ENCODE measurements around the gene ABHD8. TPM values are rescaled to one million over a fixed set of nuclear protein-coding genes. Genes with fewer than 3 reads are reported as not detected.

ABHD8 gene
- total RNA-seq, 1 experiment from 2014 or later = 13.2 TPM

DNA sequence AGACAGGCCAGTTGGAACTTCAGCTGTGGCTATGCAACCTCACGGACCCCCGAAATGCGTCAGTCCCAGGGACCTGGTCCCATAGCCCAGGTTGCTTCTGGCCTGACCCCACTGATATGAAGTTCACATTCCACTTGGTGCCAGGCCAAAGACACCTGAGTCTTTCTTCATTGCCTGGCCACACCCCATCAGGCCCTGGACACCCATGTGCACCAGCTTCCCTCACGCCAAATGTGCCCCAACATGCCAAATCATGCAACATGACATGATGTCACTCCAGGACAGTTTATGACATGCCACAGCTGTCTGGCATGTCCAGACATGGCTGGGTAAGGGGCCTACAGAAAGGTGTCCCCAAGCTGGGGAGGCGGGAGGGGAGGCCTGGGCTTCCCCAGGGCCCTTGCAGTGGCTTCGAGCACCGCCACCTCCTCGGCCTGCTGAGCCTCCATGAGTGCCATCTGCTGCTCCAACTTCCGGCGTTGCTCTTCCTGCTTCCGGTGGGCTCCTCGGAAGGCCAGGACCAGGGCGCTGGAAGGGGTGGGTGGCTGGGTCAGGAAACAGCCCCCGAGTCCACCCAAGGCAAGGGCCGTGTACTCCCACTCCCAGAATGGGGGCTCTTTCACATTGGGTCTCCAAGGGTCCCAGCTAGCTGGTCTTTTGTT, 53.2 kb downstream of the ABHD8 start:
- POLR2A ChIA-PET = no interaction called here

DNA sequence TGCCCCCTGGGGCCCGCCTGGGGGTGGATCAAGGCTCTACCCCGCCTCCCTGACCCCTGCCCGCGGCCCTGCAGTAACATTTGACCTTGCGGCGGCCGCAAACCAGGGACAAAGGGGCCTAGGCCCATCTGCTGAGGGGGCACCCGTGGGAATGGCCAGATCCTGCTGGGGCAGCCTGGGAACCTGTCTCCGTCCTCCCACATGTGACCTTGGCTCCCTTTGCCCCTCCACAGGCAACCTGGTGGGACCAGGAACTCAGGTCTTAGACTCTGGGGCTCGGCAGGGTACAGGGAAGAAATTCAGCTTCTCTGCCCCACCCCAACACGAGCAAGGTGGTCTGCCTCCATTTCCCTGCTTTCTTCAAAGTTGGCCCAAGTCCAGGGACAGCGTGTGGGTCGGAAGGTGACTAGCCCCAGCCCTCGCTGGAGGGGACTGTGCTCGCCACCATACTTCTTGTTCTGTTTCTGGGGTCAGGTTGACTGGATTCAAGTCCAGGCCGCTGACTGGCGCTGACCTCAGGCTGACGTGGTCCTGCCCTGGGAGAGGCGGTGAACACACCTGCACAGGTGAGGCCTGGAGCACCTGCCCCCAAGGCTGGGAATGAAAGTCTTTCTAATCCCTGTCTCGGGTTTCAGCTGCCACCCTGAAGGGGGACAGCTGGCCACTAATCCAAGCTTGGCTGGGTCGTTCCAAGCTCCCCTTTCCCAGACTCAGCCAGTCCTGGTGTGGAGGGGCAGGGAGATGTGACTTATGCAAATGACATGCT, 55.0 kb downstream of the ABHD8 start:
- no peaks in the 10 kb centered on the region for H3K9me3 Mint-ChIP-seq
- ATAC-seq = peak; percentile 65
- H3K4me3 Mint-ChIP-seq = peak overlapping the region; percentile 61
- peak overlapping the region; percentile 99 for H3K27ac Mint-ChIP-seq
- POLR2A ChIA-PET = interaction anchor here (0.5 to 1.6 kb wide), 11 partner anchors 11 to 691 kb away, joined by 3 to 11 read pairs (median 6); partner anchors contain the start of genes ANKLE1, BABAM1, OCEL1 and USE1
- DNase-seq (ENCODE audit: low spot score) = peak; percentile 81
- no peaks in the 10 kb centered on the region for H3K27me3 Mint-ChIP-seq (ENCODE audit: low read depth)
- peaks cover 35% of the 10 kb centered on the region for H3K4me1 Mint-ChIP-seq
- H3K36me3 Mint-ChIP-seq = peaks cover 5% of the 10 kb centered on the region; the same call in 1 of the 2 replicates
- CTCF ChIA-PET = interaction anchor here (0.7 to 3.8 kb wide), 14 partner anchors 12 to 248 kb away, joined by 3 to 38 read pairs (median 4); partner anchors contain the start of genes BABAM1, DDA1, MRPL34 and OCEL1
- TF ChIP-seq NR1H2 (CRISPR knock-in tag; IDR thresholded peaks at IDR 0.05) = no peak
- TF ChIP-seq, protein P1, sequence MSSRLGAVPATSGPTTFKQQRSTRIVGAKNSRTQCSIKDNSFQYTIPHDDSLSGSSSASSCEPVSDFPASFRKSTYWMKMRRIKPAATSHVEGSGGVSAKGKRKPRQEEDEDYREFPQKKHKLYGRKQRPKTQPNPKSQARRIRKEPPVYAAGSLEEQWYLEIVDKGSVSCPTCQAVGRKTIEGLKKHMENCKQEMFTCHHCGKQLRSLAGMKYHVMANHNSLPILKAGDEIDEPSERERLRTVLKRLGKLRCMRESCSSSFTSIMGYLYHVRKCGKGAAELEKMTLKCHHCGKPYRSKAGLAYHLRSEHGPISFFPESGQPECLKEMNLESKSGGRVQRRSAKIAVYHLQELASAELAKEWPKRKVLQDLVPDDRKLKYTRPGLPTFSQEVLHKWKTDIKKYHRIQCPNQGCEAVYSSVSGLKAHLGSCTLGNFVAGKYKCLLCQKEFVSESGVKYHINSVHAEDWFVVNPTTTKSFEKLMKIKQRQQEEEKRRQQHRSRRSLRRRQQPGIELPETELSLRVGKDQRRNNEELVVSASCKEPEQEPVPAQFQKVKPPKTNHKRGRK (CRISPR knock-in tag; IDR thresholded peaks at IDR 0.05; ENCODE audit: borderline replicate concordance) = no peak
- TF ChIP-seq, protein P2, sequence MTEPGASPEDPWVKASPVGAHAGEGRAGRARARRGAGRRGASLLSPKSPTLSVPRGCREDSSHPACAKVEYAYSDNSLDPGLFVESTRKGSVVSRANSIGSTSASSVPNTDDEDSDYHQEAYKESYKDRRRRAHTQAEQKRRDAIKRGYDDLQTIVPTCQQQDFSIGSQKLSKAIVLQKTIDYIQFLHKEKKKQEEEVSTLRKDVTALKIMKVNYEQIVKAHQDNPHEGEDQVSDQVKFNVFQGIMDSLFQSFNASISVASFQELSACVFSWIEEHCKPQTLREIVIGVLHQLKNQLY (CRISPR knock-in tag; IDR thresholded peaks at IDR 0.05) = no peak
- no peak for TF ChIP-seq ESRRA (CRISPR knock-in tag; IDR thresholded peaks at IDR 0.05; ENCODE audit: borderline replicate concordance)
- no peak for TF ChIP-seq NFATC4 (CRISPR knock-in tag; IDR thresholded peaks at IDR 0.05)
- no peak for TF ChIP-seq TEAD4 (CRISPR knock-in tag; IDR thresholded peaks at IDR 0.05)
- TF ChIP-seq TEAD1 (CRISPR knock-in tag; IDR thresholded peaks at IDR 0.05) = 0 out of 2 replicates have a peak, but pooled peaks have one; percentile 6
- no peak for TF ChIP-seq FOXP1 (CRISPR knock-in tag; IDR thresholded peaks at IDR 0.05; ENCODE audit: borderline replicate concordance)
- TF ChIP-seq, protein P3, sequence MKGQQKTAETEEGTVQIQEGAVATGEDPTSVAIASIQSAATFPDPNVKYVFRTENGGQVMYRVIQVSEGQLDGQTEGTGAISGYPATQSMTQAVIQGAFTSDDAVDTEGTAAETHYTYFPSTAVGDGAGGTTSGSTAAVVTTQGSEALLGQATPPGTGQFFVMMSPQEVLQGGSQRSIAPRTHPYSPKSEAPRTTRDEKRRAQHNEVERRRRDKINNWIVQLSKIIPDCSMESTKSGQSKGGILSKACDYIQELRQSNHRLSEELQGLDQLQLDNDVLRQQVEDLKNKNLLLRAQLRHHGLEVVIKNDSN (CRISPR knock-in tag; IDR thresholded peaks at IDR 0.05) = peak; percentile 52; the same call in 1 of the 2 replicates
- TF ChIP-seq TCF7 (CRISPR knock-in tag; IDR thresholded peaks at IDR 0.05; ENCODE audit: low read depth) = no peak
- TF ChIP-seq, protein P4, sequence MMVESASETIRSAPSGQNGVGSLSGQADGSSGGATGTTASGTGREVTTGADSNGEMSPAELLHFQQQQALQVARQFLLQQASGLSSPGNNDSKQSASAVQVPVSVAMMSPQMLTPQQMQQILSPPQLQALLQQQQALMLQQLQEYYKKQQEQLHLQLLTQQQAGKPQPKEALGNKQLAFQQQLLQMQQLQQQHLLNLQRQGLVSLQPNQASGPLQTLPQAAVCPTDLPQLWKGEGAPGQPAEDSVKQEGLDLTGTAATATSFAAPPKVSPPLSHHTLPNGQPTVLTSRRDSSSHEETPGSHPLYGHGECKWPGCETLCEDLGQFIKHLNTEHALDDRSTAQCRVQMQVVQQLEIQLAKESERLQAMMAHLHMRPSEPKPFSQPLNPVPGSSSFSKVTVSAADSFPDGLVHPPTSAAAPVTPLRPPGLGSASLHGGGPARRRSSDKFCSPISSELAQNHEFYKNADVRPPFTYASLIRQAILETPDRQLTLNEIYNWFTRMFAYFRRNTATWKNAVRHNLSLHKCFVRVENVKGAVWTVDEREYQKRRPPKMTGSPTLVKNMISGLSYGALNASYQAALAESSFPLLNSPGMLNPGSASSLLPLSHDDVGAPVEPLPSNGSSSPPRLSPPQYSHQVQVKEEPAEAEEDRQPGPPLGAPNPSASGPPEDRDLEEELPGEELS (CRISPR knock-in tag; IDR thresholded peaks at IDR 0.05) = no peak
- TF ChIP-seq, protein P5, sequence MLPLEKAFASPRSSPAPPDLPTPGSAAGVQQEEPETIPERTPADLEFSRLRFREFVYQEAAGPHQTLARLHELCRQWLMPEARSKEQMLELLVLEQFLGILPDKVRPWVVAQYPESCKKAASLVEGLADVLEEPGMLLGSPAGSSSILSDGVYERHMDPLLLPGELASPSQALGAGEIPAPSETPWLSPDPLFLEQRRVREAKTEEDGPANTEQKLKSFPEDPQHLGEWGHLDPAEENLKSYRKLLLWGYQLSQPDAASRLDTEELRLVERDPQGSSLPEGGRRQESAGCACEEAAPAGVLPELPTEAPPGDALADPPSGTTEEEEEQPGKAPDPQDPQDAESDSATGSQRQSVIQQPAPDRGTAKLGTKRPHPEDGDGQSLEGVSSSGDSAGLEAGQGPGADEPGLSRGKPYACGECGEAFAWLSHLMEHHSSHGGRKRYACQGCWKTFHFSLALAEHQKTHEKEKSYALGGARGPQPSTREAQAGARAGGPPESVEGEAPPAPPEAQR (CRISPR knock-in tag; IDR thresholded peaks at IDR 0.05) = no peak
- TF ChIP-seq ZNF671 (CRISPR knock-in tag; IDR thresholded peaks at IDR 0.05) = no peak

More for the DNA sequence above, 53.2 kb downstream of the ABHD8 start:
- CTCF ChIA-PET = interaction anchor here (1.0 to 3.8 kb wide), 4 partner anchors 10 to 198 kb away, joined by 3 to 38 read pairs (median 4); partner anchors contain the start of gene OCEL1
- no peak for ATAC-seq
- DNase-seq (ENCODE audit: low spot score) = no peak
- Mint-ChIP-seq H3K36me3 (peaks cover 8% of the 10 kb centered on the region; the same call in 1 of the 2 replicates), H3K4me3 (no peak overlapping the region), H3K27ac (peak overlapping the region; percentile 99), H3K9me3 (no peaks in the 10 kb centered on the region), H3K4me1 (peaks cover 30% of the 10 kb centered on the region), H3K27me3 (ENCODE audit: low read depth) (no peaks in the 10 kb centered on the region)
- TF ChIP-seq, protein P6, sequence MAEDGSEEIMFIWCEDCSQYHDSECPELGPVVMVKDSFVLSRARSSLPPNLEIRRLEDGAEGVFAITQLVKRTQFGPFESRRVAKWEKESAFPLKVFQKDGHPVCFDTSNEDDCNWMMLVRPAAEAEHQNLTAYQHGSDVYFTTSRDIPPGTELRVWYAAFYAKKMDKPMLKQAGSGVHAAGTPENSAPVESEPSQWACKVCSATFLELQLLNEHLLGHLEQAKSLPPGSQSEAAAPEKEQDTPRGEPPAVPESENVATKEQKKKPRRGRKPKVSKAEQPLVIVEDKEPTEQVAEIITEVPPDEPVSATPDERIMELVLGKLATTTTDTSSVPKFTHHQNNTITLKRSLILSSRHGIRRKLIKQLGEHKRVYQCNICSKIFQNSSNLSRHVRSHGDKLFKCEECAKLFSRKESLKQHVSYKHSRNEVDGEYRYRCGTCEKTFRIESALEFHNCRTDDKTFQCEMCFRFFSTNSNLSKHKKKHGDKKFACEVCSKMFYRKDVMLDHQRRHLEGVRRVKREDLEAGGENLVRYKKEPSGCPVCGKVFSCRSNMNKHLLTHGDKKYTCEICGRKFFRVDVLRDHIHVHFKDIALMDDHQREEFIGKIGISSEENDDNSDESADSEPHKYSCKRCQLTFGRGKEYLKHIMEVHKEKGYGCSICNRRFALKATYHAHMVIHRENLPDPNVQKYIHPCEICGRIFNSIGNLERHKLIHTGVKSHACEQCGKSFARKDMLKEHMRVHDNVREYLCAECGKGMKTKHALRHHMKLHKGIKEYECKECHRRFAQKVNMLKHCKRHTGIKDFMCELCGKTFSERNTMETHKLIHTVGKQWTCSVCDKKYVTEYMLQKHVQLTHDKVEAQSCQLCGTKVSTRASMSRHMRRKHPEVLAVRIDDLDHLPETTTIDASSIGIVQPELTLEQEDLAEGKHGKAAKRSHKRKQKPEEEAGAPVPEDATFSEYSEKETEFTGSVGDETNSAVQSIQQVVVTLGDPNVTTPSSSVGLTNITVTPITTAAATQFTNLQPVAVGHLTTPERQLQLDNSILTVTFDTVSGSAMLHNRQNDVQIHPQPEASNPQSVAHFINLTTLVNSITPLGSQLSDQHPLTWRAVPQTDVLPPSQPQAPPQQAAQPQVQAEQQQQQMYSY (CRISPR knock-in tag; IDR thresholded peaks at IDR 0.05) = peak; percentile 56; the same call in 1 of the 2 replicates
- TF ChIP-seq ZNF317 (CRISPR knock-in tag; IDR thresholded peaks at IDR 0.05; ENCODE audit: borderline replicate concordance, low read depth) = no peak

Measured in WTC11 (cell line).